GM18499 (cell line): ENCODE measurements around the gene RGL3.
"Not testable (repeated sequence)": the region's sequence is repeated elsewhere in the genome, so short reads cannot be mapped to it uniquely, and the experiment has no call there.

ENCODE experiments used
- ATAC-seq: cut with Tn5 transposase; IDR thresholded peaks from one replicate; pipeline ENCODE4 v1.9.1; 2021; ENCODE audit warnings: moderate number of reproducible peaks; ENCODE audit not compliant: insufficient read depth, unreplicated experiment

The RGL3 gene

GRCh38 chr19:11450570-11451326, 31.6 kb upstream of the RGL3 start:
- no peak for ATAC-seq

- no peak for ATAC-seq
Measured at GRCh38 chr19:11448923-11449554, 29.9 kb upstream of the RGL3 start.

- ATAC-seq, result no peak
Measured at GRCh38 chr19:11448410-11448809, 29.3 kb upstream of the RGL3 start.

- no peak for ATAC-seq
Measured at GRCh38 chr19:11447347-11448262, 28.5 kb upstream of the RGL3 start.

GRCh38 chr19:11446652-11447301, 27.7 kb upstream of the RGL3 start:
- ATAC-seq, result no peak

GRCh38 chr19:11446271-11446651, 27.1 kb upstream of the RGL3 start:
- no peak for ATAC-seq

- no peak for ATAC-seq
Measured at GRCh38 chr19:11445141-11445540, 26.0 kb upstream of the RGL3 start.

- no peak for ATAC-seq
Measured at GRCh38 chr19:11444059-11444458, 24.9 kb upstream of the RGL3 start.

GRCh38 chr19:11437955-11438354, 18.8 kb upstream of the RGL3 start:
- ATAC-seq, result no peak

- no peak for ATAC-seq
Measured at GRCh38 chr19:11435833-11436313, 16.8 kb upstream of the RGL3 start.

GRCh38 chr19:11435057-11435832, 16.1 kb upstream of the RGL3 start, which contains the start of the genes ODAD3 and PRKCSH:
TSS of gene ODAD3 (minus strand) at chr19:11435121. CDS start at chr19:11435016, 105 bp downstream.
TSS of gene PRKCSH (plus strand) at chr19:11435635. CDS start at chr19:11436118, 483 bp downstream.
- ATAC-seq, result peak; percentile 79

- peak; percentile 8 for ATAC-seq
Measured at GRCh38 chr19:11434703-11435056, 15.6 kb upstream of the RGL3 start.

GRCh38 chr19:11433526-11433925, 14.4 kb upstream of the RGL3 start:
- ATAC-seq, result not testable (repeated sequence)

- no peak for ATAC-seq
Measured at GRCh38 chr19:11426656-11427055, 7.5 kb upstream of the RGL3 start.

- ATAC-seq, result no peak
Measured at GRCh38 chr19:11425719-11426457, 6.8 kb upstream of the RGL3 start.

- ATAC-seq, result no peak
Measured at GRCh38 chr19:11423791-11424181, 4.7 kb upstream of the RGL3 start.

GRCh38 chr19:11423164-11423790, 4.2 kb upstream of the RGL3 start:
- no peak for ATAC-seq
